ENCODE data around the gene SERPINA4. TPM values are rescaled to one million over a fixed set of nuclear protein-coding genes. Genes with fewer than 3 reads are reported as not detected.

The SERPINA4 gene
- total and polyA plus RNA-seq, 2 of the 13 experiments (the other 11 are each of a cell fraction or from before 2014, with no cell fraction given): 39.1 to 57.8 TPM

DNA sequence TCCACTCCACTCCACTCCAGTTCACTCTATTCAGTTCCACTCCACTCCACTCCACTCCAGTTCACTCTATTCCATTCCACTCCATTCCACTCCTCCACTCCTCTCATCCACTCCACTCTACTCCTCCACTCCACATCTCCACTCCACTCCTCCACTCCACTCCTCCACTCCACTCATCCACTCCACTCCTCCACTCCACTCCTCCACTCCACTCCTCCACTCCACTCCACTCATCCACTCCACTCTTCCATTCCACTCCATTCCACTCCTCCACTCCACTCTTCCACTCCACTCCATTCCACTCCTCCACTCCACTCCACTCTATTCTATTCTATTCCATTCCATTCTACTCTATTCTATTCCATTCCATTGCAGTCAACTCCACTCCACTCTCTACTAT is 29.8 kb downstream of the SERPINA4 start:
- DNase-seq (ENCODE audit: low spot score) (no peak), ATAC-seq (no peak), FAIRE-seq (no peak)
- in situ Hi-C loops (cut with HindIII; ENCODE audit: extremely low pct_ligation_motif_present, low pct_unique_long_range_greater_than_20kb): no loop called here
- H4K20me1 ChIP-seq (ENCODE audit: insufficient read depth, low read length): no peaks in the 10 kb centered on the region; the same call in 1 of the 2 replicates
- no peaks in the 10 kb centered on the region for H3K27me3 ChIP-seq (ENCODE audit: control insufficient read depth in 1 of 2, insufficient read depth in 2 of 2, low read length in 2 of 2)
- H3K4me1 ChIP-seq (ENCODE audit: insufficient read depth, low read length): peaks cover 73% of the 10 kb centered on the region
- H3K79me2 ChIP-seq (ENCODE audit: insufficient read depth, low read length): peaks cover 38% of the 10 kb centered on the region
- no peak overlapping the region for H2AFZ ChIP-seq (ENCODE audit: low read length)
- no peak overlapping the region for H3K4me2 ChIP-seq (ENCODE audit: low read depth, low read length)
- H3K4me3 ChIP-seq (replicated peaks in 1 of 3; ENCODE audit: insufficient read depth in 1 of 3, low read depth in 2 of 3, low read length in 3 of 3): no peak overlapping the region
- POLR2A ChIA-PET: interaction anchor here (1.7 to 15.7 kb wide), 4 partner anchors 8 to 30 kb away, joined by 8 to 638 read pairs (median 76); partner anchors contain the start of genes SERPINA3, SERPINA4 and SERPINA5
- no TSS peak for BruUV-seq (replicated peaks)
- TF ChIP-seq ZKSCAN5 (CRISPR knock-in tag; IDR thresholded peaks at IDR 0.05): peak; percentile 96
- no peak for TF ChIP-seq TAF1 (CRISPR knock-in tag; IDR thresholded peaks at IDR 0.05)
- TF ChIP-seq, protein P1, sequence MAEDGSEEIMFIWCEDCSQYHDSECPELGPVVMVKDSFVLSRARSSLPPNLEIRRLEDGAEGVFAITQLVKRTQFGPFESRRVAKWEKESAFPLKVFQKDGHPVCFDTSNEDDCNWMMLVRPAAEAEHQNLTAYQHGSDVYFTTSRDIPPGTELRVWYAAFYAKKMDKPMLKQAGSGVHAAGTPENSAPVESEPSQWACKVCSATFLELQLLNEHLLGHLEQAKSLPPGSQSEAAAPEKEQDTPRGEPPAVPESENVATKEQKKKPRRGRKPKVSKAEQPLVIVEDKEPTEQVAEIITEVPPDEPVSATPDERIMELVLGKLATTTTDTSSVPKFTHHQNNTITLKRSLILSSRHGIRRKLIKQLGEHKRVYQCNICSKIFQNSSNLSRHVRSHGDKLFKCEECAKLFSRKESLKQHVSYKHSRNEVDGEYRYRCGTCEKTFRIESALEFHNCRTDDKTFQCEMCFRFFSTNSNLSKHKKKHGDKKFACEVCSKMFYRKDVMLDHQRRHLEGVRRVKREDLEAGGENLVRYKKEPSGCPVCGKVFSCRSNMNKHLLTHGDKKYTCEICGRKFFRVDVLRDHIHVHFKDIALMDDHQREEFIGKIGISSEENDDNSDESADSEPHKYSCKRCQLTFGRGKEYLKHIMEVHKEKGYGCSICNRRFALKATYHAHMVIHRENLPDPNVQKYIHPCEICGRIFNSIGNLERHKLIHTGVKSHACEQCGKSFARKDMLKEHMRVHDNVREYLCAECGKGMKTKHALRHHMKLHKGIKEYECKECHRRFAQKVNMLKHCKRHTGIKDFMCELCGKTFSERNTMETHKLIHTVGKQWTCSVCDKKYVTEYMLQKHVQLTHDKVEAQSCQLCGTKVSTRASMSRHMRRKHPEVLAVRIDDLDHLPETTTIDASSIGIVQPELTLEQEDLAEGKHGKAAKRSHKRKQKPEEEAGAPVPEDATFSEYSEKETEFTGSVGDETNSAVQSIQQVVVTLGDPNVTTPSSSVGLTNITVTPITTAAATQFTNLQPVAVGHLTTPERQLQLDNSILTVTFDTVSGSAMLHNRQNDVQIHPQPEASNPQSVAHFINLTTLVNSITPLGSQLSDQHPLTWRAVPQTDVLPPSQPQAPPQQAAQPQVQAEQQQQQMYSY (CRISPR knock-in tag; IDR thresholded peaks at IDR 0.05): 0 out of 2 replicates have a peak, but pooled peaks have one; percentile 38
- no peak for TF ChIP-seq NFIB (CRISPR knock-in tag; IDR thresholded peaks at IDR 0.05; ENCODE audit: borderline replicate concordance)
- TF ChIP-seq ETS1 (CRISPR knock-in tag; IDR thresholded peaks at IDR 0.05): no peak
- intact Hi-C loops (cut with micrococcal nuclease; ENCODE audit: unreplicated experiment): no loop called here
- no peaks in the 10 kb centered on the region for H3K9me3 ChIP-seq (ENCODE audit: low read length)
- no peak overlapping the region for H3K27ac ChIP-seq (ENCODE audit: extremely low read length, insufficient read depth, low read length)
- H3K36me3 ChIP-seq (replicated peaks in 1 of 2; ENCODE audit: control insufficient read depth in 1 of 2, insufficient read depth in 2 of 2, low read length in 2 of 2): peaks cover 33 to 65% of the 10 kb centered on the region in 2 experiments
- CTCF ChIA-PET (ENCODE audit: low intra/inter-chr PET ratio, low total read pairs): no interaction called here
- no peak overlapping the region for H3K9ac ChIP-seq (ENCODE audit: insufficient read depth, low read depth, low read length)

Data from HepG2 (cell line).